DOHH2 (cell line): ENCODE results near the gene WDR27.
"Not testable (repeated sequence)": the region's sequence is repeated elsewhere in the genome, so short reads cannot be mapped to it uniquely, and the experiment has no call there.

Source experiments
- H3F3A ChIP-seq: fragments of 200-600 bp; sonication (generic), shearing (Covaris generic); 2 replicates; pipeline ENCODE4 v1.6.0; 2016; ENCODE audit warnings: antibody characterized with exemption, mild to moderate bottlenecking; ENCODE audit not compliant: control insufficient read depth, insufficient read depth
- H3K27ac ChIP-seq: fragments of 200-600 bp; sonication (generic); 2 replicates; pipeline ENCODE4 v1.5.1; 2014; ENCODE audit warnings: low read depth, mild to moderate bottlenecking, low read length, moderate library complexity
- H3K27me3 ChIP-seq: fragments of 200-600 bp; sonication (generic); 2 replicates; pipeline ENCODE4 v1.6.1; 2014; ENCODE audit warnings: mild to moderate bottlenecking, low read length, mixed read lengths; ENCODE audit not compliant: control insufficient read depth
- H3K36me3 ChIP-seq: fragments of 200-600 bp; sonication (generic); 2 replicates; pipeline ENCODE4 v1.6.1; 2014; ENCODE audit warnings: mild to moderate bottlenecking, low read length, moderate library complexity, mixed read lengths; ENCODE audit not compliant: control insufficient read depth
- H3K4me1 ChIP-seq: fragments of 200-600 bp; sonication (generic); 2 replicates; pipeline ENCODE4 v1.6.1; 2014; ENCODE audit warnings: mild to moderate bottlenecking, low read length, mixed read lengths; ENCODE audit not compliant: control insufficient read depth
- H3K4me2 ChIP-seq: fragments of 200-600 bp; sonication (generic); 2 replicates; pipeline ENCODE4 v1.6.0; 2014; ENCODE audit warnings: mild to moderate bottlenecking, low read length, moderate library complexity
- H3K4me3 ChIP-seq: fragments of 200-600 bp; sonication (generic); 2 replicates; pipeline ENCODE4 v1.5.1; 2014; ENCODE audit warnings: mild to moderate bottlenecking, low read length, mixed read lengths
- H3K79me2 ChIP-seq: fragments of 200-600 bp; sonication (generic); 2 replicates; pipeline ENCODE4 v1.6.1; 2014; ENCODE audit warnings: mild to moderate bottlenecking, low read length, mixed read lengths; ENCODE audit not compliant: control insufficient read depth
- H3K9me2 ChIP-seq: fragments of 200-600 bp; sonication (generic); replicated peaks from 2 replicates; pipeline ENCODE4 v1.6.1; 2014; ENCODE audit warnings: mild to moderate bottlenecking, low read length, mixed read lengths; ENCODE audit not compliant: control insufficient read depth
- H3K9me3 ChIP-seq: fragments of 200-600 bp; sonication (generic); 2 replicates; pipeline ENCODE4 v1.6.1; 2014; ENCODE audit warnings: antibody characterized with exemption, low read length, mixed read lengths; ENCODE audit not compliant: control insufficient read depth, insufficient read depth
- H4K20me1 ChIP-seq: fragments of 200-600 bp; sonication (generic); 2 replicates; pipeline ENCODE4 v1.6.0; 2014; ENCODE audit warnings: low read depth, mild to moderate bottlenecking, antibody characterized with exemption, low read length, moderate library complexity; ENCODE audit not compliant: control insufficient read depth, insufficient read depth
- EZH2phosphoT487 ChIP-seq: fragments of 200-600 bp; sonication (generic); IDR thresholded peaks from 2 replicates; pipeline ENCODE4 v1.6.1; 2017; ENCODE audit warnings: borderline replicate concordance, mild to moderate bottlenecking, antibody characterized with exemption, low read length, moderate library complexity, mixed read lengths
- TF ChIP-seq, protein P1 (sequence below): fragments of 200-600 bp; sonication (generic); IDR thresholded peaks from one replicate; pipeline ENCODE4 v1.5.1; 2014; ENCODE audit warnings: antibody characterized with exemption, mild to moderate bottlenecking, low read depth, low read length; ENCODE audit not compliant: poor library complexity, severe bottlenecking

The WDR27 gene

DNA sequence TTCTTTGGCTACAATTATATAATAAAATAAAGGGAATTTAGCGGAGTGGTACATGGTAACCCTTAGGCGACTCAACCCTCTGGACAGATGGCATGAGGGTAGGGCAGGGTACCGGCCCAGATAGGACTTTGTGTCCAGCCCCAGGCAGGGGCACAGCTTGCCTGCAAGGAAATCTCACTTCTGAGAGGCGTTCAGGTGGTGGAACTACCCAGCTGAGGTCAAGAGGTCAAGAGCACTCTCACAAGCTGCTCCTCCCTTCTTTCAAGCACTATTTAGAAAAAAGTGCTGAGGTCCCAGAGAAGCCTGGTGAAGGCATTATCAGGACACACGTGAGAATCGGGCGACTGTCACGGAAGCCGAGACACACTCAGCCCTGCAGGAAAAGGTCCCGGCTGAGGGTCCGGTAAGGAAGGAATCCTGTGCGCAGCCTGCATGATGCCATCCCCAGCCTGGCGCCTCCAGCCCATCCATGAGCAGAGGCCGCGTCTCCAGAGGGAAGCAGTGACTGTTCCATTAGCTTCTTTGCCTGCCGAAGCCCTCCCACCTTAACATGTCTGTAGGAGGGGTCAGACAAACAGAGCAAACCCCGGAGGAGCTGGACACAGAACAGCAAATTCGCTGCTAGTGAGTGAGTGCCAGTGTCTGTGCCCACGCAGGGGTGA lies 54.8 kb downstream of the WDR27 start:
- H3K27ac ChIP-seq, result no peak overlapping the region
- H3K9me2 ChIP-seq, result no peaks in the 10 kb centered on the region
- TF ChIP-seq, protein P1, sequence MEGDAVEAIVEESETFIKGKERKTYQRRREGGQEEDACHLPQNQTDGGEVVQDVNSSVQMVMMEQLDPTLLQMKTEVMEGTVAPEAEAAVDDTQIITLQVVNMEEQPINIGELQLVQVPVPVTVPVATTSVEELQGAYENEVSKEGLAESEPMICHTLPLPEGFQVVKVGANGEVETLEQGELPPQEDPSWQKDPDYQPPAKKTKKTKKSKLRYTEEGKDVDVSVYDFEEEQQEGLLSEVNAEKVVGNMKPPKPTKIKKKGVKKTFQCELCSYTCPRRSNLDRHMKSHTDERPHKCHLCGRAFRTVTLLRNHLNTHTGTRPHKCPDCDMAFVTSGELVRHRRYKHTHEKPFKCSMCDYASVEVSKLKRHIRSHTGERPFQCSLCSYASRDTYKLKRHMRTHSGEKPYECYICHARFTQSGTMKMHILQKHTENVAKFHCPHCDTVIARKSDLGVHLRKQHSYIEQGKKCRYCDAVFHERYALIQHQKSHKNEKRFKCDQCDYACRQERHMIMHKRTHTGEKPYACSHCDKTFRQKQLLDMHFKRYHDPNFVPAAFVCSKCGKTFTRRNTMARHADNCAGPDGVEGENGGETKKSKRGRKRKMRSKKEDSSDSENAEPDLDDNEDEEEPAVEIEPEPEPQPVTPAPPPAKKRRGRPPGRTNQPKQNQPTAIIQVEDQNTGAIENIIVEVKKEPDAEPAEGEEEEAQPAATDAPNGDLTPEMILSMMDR, result no peak
- no peak for TF ChIP-seq EZH2phosphoT487
- no peaks in the 10 kb centered on the region for H4K20me1 ChIP-seq
- H3F3A ChIP-seq, result no peaks in the 10 kb centered on the region
- no peaks in the 10 kb centered on the region; the same call in 1 of the 2 replicates for H3K36me3 ChIP-seq
- no peaks in the 10 kb centered on the region for H3K27me3 ChIP-seq
- H3K4me3 ChIP-seq, result no peak overlapping the region
- H3K9me3 ChIP-seq, result no peaks in the 10 kb centered on the region
- H3K4me1 ChIP-seq, result no peaks in the 10 kb centered on the region
- H3K79me2 ChIP-seq, result no peaks in the 10 kb centered on the region
- H3K4me2 ChIP-seq, result no peak overlapping the region

DNA sequence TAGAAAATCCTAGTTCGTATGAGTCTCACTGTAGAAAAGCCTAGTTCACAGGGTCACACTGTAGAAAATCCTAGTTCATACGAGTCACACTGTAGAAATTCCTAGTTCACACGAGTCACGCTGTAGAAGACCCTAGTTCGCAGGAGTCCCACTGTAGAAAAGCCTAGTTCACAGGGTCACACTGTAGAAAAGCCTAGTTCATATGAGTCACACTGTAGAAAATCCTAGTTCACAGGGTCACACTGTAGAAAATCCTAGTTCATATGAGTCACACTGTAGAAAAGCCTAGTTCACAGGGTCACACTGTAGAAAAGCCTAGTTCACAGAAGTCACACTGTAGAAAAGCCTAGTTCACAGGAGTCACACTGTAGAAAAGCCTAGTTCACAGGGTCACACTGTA lies 56.4 kb downstream of the WDR27 start:
- not testable (repeated sequence) for H3K9me2 ChIP-seq, H3K9me3 ChIP-seq, H3F3A ChIP-seq, H3K27me3 ChIP-seq, H3K27ac ChIP-seq, H3K4me3 ChIP-seq, H3K4me2 ChIP-seq, H3K36me3 ChIP-seq, H4K20me1 ChIP-seq, H3K79me2 ChIP-seq, H3K4me1 ChIP-seq

- H3K4me2 ChIP-seq, result no peak overlapping the region
- TF ChIP-seq EZH2phosphoT487, result no peak
- H3F3A ChIP-seq, result no peaks in the 10 kb centered on the region
- no peaks in the 10 kb centered on the region for H3K9me2 ChIP-seq
- no peak overlapping the region for H3K27ac ChIP-seq
- H3K79me2 ChIP-seq, result no peaks in the 10 kb centered on the region
- H3K27me3 ChIP-seq, result no peaks in the 10 kb centered on the region
- no peak overlapping the region for H3K4me3 ChIP-seq
- H3K36me3 ChIP-seq, result no peaks in the 10 kb centered on the region
- no peaks in the 10 kb centered on the region for H4K20me1 ChIP-seq
- H3K4me1 ChIP-seq, result no peaks in the 10 kb centered on the region
- H3K9me3 ChIP-seq, result no peaks in the 10 kb centered on the region
These were observed 58.3 kb downstream of the WDR27 start for GRCh38 chr6:169643521-169643920.

GRCh38 chr6:169642455-169642854 lies 59.4 kb downstream of the WDR27 start:
- no peaks in the 10 kb centered on the region for H3K79me2 ChIP-seq
- H3K9me3 ChIP-seq, result no peaks in the 10 kb centered on the region
- TF ChIP-seq EZH2phosphoT487, result no peak
- TF ChIP-seq, protein P1, result no peak
- H3K4me1 ChIP-seq, result no peaks in the 10 kb centered on the region
- no peak overlapping the region for H3K4me2 ChIP-seq
- peaks cover 2% of the 10 kb centered on the region; the same call in 1 of the 2 replicates for H3K36me3 ChIP-seq
- H4K20me1 ChIP-seq, result no peaks in the 10 kb centered on the region
- H3K27me3 ChIP-seq, result no peaks in the 10 kb centered on the region
- no peaks in the 10 kb centered on the region for H3K9me2 ChIP-seq
- no peak overlapping the region for H3K27ac ChIP-seq
- H3F3A ChIP-seq, result no peaks in the 10 kb centered on the region
- H3K4me3 ChIP-seq, result no peak overlapping the region
